Measurements from ENCODE around the gene COL5A3.

Gene COL5A3

DNA sequence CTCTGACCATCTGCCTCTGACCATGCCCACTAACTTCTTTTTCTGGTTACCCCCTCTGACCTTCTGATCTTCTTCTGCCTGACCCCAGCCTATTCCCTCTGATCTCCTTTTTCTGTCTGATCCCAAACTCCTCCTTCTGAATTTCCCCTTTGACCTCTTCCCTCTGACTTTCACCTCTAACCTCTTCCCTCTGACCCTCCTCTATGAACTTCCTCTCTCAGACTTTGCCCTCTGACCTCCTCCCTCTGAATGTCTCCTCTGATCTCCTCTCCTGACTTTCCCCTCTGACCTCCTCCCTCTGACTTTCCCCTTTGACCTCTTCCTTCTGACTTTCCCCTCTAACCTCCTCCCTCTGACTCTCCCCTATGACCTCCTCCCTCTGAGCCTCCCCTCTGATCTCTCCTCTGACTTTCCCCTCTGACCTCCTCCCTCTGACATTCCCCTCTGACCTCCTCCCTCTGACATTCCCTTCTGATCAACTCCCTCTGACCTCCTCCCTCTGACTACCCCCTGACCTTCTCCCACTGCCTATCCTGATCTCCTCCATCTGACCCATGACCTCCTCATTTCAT is 3.5 kb downstream of the COL5A3 start:
- TF ChIP-seq, protein P1, sequence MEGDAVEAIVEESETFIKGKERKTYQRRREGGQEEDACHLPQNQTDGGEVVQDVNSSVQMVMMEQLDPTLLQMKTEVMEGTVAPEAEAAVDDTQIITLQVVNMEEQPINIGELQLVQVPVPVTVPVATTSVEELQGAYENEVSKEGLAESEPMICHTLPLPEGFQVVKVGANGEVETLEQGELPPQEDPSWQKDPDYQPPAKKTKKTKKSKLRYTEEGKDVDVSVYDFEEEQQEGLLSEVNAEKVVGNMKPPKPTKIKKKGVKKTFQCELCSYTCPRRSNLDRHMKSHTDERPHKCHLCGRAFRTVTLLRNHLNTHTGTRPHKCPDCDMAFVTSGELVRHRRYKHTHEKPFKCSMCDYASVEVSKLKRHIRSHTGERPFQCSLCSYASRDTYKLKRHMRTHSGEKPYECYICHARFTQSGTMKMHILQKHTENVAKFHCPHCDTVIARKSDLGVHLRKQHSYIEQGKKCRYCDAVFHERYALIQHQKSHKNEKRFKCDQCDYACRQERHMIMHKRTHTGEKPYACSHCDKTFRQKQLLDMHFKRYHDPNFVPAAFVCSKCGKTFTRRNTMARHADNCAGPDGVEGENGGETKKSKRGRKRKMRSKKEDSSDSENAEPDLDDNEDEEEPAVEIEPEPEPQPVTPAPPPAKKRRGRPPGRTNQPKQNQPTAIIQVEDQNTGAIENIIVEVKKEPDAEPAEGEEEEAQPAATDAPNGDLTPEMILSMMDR (conservative IDR thresholded peaks at IDR 0.05; ENCODE audit: low read depth, low read length), result no peak
- H3K4me3 ChIP-seq (ENCODE audit: low read depth, low read length), result no peak overlapping the region
- no peak for DNase-seq (ENCODE audit: low read depth)

DNA sequence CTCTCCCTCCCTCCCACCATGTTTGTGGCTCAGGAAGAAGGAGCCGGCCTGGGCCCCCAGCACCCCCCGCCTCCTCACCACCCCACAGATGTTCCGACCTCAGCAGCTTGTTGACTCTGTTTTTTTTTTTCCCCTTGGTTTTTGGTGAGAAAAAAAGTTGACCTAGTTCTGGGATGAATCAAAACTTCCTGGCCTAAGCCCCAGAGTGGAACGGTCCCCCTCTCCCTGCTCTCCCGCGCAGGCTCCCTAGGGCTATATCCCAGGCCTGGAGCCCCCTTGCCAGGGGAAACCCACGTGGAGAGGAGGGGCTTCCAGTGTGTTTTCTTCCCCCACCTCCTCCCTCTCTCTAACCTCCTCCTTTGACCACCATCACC is 4.0 kb downstream of the COL5A3 start:
- DNase-seq (ENCODE audit: low read depth), result peak; percentile 60
- H3K4me3 ChIP-seq (ENCODE audit: low read depth, low read length), result no peak overlapping the region
- TF ChIP-seq, protein P1 (conservative IDR thresholded peaks at IDR 0.05; ENCODE audit: low read depth, low read length), result no peak

DNA sequence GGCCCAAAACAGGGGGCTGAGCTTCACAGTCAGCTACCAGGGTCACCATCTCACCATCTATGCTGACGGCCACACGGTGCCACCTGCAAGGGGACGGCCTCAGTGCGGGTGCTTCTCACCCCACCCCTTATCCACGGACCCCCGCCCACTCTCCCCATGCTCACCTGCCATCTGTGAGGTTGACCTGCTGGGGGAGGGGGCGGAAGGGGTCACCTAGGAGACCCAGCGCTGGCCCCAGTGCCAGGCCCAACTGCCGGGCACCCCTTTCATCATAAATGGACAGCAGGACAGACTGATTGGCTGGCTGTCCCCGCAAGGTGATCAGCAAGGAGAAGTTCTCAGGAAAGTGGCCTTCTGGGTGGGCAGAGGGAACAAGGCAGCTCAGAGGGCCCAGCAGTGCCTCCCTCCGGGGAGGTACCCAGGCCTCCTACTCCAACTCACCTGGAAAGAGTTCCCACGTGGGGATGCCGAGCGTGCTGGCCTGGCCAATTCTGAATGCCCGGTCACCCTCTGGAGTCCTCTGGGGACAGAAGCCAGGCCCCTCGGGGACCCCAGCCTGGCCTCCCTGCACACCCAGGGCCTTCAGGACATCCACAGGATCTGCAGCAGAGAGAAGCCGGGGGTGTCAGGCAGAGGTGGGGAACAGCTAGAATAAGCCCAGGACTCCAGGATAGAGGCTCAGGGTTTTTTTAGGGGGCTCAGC is 4.5 kb downstream of the COL5A3 start:
- TF ChIP-seq, protein P1 (conservative IDR thresholded peaks at IDR 0.05; ENCODE audit: low read depth, low read length), result no peak
- no peak for DNase-seq (ENCODE audit: low read depth)

DNA sequence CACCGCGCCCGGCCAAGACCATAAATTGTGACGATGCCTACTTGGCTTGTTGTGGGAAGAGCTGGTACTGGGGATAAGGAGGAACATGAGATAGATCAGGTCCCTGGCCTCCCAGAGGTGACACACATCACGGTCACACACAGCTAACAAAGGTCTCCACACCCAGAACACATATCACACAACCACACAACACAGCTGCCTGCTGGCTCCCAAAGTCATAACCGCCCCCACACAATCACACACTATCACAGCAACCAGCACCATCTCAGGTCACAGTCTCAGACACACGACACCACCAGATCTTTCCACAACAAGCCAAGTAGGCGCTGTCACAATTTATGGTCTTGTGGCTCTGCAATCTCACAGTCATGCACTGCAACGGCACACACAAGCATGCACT is 5.7 kb downstream of the COL5A3 start:
- TF ChIP-seq, protein P1 (conservative IDR thresholded peaks at IDR 0.05; ENCODE audit: low read depth, low read length), result no peak
- no peak for DNase-seq (ENCODE audit: low read depth)
- no peak overlapping the region for H3K4me3 ChIP-seq (ENCODE audit: low read depth, low read length)

More for the DNA sequence above, 4.5 kb downstream of the COL5A3 start:
- H3K4me3 ChIP-seq (ENCODE audit: low read depth, low read length), result no peak overlapping the region

DNA sequence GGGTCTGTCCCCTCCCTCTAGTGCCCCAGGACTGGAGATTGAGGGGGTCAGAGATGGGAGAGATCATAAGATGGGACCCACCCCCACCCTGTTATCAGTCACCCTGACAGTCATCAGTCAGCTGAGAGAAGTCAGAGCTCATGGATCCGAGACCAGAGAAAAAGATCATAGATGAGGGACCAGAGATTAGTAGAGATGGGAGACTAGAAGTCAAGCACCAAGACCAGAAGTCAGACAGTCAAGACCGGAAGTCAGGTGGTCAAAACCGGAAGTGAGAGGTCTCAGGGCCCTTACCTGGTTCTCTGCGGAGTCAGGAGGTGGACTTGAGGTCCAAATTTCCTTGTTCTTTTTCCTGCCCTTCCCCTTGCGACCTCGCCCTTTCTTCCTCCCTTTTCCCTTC is 7.0 kb downstream of the COL5A3 start:
- H3K4me3 ChIP-seq (ENCODE audit: low read depth, low read length), result no peak overlapping the region
- DNase-seq (ENCODE audit: low read depth), result no peak
- TF ChIP-seq, protein P1 (conservative IDR thresholded peaks at IDR 0.05; ENCODE audit: low read depth, low read length), result no peak

DNA sequence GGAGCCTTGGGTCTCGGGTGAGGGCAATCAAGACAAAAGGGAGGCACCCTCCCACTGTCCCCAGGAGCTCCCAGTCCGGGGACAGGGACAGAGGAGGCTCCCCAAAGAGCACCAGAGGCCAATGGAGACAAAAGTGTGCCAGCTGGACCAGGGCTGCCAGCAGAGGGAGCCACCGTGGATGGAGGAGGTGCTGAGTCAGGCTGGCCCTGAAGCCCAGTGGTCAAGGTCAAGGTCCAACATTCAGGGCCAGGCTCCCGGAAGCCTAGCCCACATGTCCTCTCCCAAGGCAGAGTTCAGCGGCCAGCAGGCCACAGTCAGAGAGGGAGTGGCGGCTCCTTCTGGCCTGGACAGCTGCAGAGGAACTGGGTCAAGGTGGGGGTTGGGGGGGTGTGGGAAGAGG is 8.4 kb downstream of the COL5A3 start:
- TF ChIP-seq, protein P1 (conservative IDR thresholded peaks at IDR 0.05; ENCODE audit: low read depth, low read length), result peak; percentile 62
- H3K4me3 ChIP-seq (ENCODE audit: low read depth, low read length), result no peak overlapping the region
- peak; percentile 14 for DNase-seq (ENCODE audit: low read depth)
